ENCODE data around the gene LRP1B. TPM values are rescaled to one million over a fixed set of nuclear protein-coding genes. Genes with fewer than 3 reads are reported as not detected.

Gene LRP1B
- total RNA-seq, 2 donors from 2014 or later, result 0.52 to 3.0 TPM

DNA sequence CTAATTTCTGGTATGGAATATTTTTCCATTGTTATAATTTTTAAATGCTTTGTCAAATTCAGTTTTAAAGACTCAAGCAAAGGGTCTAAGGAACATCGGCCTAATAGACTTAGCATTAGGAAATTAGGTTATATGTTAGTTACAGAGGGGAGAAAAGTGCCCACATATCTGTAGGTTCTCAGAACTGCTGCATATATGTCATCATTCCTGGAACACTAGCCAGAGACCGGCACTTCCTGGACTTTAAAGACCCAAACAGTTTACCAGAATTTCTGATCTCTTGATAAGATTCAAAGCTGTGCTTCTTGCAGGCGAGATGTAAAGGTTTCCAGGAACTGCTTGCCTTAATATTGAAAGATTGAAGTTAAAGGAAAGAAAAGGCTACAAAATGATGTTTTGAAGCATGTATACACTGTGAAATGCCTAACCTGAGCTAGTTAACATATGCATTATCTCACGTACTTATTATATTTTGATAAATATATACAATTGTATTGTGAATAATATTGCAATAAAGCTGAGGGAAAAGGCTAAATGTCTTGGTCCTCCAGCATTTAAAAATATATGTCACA lies 993.6 kb downstream of the LRP1B start:
- WGBS, 2 donors, result 58 to 68% methylated on average over 4 of the region's 4 CpGs
- ATAC-seq (no peak), DNase-seq (no peak)
- H3K9me3 ChIP-seq, result no peaks in the 10 kb centered on the region
- H3K36me3 ChIP-seq (replicated peaks in 1 of 2; ENCODE audit: insufficient read depth in 1 of 2, low read depth in 2 of 2), result no peaks in the 10 kb centered on the region
- H3K4me1 ChIP-seq, result no peaks in the 10 kb centered on the region
- intact Hi-C loops (cut with DNase I), result no loop called here
- H3K4me3 ChIP-seq, result no peak overlapping the region
- no peak for TF ChIP-seq POLR2A (IDR thresholded peaks at IDR 0.05)
- TF ChIP-seq, protein P1, sequence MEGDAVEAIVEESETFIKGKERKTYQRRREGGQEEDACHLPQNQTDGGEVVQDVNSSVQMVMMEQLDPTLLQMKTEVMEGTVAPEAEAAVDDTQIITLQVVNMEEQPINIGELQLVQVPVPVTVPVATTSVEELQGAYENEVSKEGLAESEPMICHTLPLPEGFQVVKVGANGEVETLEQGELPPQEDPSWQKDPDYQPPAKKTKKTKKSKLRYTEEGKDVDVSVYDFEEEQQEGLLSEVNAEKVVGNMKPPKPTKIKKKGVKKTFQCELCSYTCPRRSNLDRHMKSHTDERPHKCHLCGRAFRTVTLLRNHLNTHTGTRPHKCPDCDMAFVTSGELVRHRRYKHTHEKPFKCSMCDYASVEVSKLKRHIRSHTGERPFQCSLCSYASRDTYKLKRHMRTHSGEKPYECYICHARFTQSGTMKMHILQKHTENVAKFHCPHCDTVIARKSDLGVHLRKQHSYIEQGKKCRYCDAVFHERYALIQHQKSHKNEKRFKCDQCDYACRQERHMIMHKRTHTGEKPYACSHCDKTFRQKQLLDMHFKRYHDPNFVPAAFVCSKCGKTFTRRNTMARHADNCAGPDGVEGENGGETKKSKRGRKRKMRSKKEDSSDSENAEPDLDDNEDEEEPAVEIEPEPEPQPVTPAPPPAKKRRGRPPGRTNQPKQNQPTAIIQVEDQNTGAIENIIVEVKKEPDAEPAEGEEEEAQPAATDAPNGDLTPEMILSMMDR (IDR thresholded peaks at IDR 0.05), result no peak
- no peaks in the 10 kb centered on the region for H3K27me3 ChIP-seq
- no peak overlapping the region for H3K27ac ChIP-seq

DNA sequence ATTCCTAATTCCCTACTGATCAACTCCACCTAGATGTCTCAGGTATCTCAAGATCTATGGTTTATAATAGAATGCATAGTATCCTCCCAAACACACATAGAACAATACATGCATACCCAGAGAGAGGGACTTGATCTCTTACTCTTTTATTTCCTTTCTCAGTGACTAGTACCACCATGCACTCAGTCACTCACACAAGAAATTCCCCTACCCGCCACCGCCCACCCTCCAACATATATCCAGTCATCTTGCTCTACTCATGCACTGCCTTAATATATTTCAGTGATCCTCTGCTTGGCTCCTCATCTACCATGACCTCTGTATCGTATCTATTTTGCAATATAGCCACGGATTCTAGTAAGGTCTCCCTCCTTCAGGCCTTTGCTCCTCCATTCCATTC lies 996.9 kb downstream of the LRP1B start:
- DNase-seq (no peak), ATAC-seq (no peak)
- intact Hi-C loops (cut with DNase I), result no loop called here
- Histone ChIP-seq H3K27ac (no peak overlapping the region), H3K9me3 (no peaks in the 10 kb centered on the region), H3K4me3 (no peak overlapping the region), H3K36me3 (replicated peaks in 1 of 2; ENCODE audit: insufficient read depth in 1 of 2, low read depth in 2 of 2) (no peaks in the 10 kb centered on the region), H3K27me3 (no peaks in the 10 kb centered on the region), H3K4me1 (no peaks in the 10 kb centered on the region)
- TF ChIP-seq, protein P1 (IDR thresholded peaks at IDR 0.05), result no peak
- no peak for TF ChIP-seq POLR2A (IDR thresholded peaks at IDR 0.05)
- WGBS, 2 donors, result 57 to 79% methylated on average over 4 of the region's 4 CpGs

- Histone ChIP-seq H3K4me1 (no peaks in the 10 kb centered on the region), H3K9me3 (no peaks in the 10 kb centered on the region), H3K4me3 (no peak overlapping the region), H3K27me3 (no peaks in the 10 kb centered on the region), H3K36me3 (replicated peaks in 1 of 2; ENCODE audit: insufficient read depth in 1 of 2, low read depth in 2 of 2) (no peaks in the 10 kb centered on the region), H3K27ac (no peak overlapping the region)
- TF ChIP-seq, protein P1 (IDR thresholded peaks at IDR 0.05), result no peak
- TF ChIP-seq POLR2A (IDR thresholded peaks at IDR 0.05), result no peak
- ATAC-seq, result no peak
- intact Hi-C loops (cut with DNase I), result no loop called here
- WGBS, 2 donors, result 28 to 29% methylated on average over 2 of the region's 2 CpGs
- no peak for DNase-seq
Measured at GRCh38 chr2:141125432-141125831, 1005.4 kb downstream of the LRP1B start.

GRCh38 chr2:141118836-141119235 lies 1012.0 kb downstream of the LRP1B start:
- 57 to 60% methylated on average over 4 of the region's 4 CpGs for WGBS, 2 donors
- no peaks in the 10 kb centered on the region for H3K27me3 ChIP-seq
- no peak for ATAC-seq
- TF ChIP-seq POLR2A (IDR thresholded peaks at IDR 0.05), result no peak
- TF ChIP-seq, protein P1 (IDR thresholded peaks at IDR 0.05), result no peak
- no peaks in the 10 kb centered on the region for H3K9me3 ChIP-seq
- H3K4me1 ChIP-seq, result no peaks in the 10 kb centered on the region
- intact Hi-C loops (cut with DNase I), result no loop called here
- H3K27ac ChIP-seq, result no peak overlapping the region
- no peak for DNase-seq
- no peaks in the 10 kb centered on the region for H3K36me3 ChIP-seq (replicated peaks in 1 of 2; ENCODE audit: insufficient read depth in 1 of 2, low read depth in 2 of 2)
- H3K4me3 ChIP-seq, result no peak overlapping the region

DNA sequence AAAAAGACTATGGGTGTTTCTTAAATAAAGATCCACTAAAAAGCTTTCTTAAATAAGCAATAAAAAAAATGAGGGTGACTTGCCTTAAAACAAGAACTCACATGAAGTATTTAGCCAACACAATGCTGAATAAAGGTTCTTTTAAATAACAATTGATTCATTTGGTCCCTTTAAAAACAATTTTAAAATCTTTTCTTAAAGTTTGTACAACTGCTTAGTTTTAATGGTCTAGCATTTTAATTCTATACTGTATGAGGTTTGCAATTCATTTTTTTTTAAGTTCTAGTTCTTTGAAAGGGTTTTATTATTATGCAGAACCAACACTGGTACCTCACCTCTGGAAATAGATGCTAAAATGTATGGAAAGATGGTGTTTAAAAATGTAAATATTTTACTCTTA lies 1017.5 kb downstream of the LRP1B start:
- Histone ChIP-seq H3K4me3 (no peak overlapping the region), H3K4me1 (no peaks in the 10 kb centered on the region), H3K36me3 (replicated peaks in 1 of 2; ENCODE audit: insufficient read depth in 1 of 2, low read depth in 2 of 2) (no peaks in the 10 kb centered on the region), H3K27ac (no peak overlapping the region), H3K27me3 (no peaks in the 10 kb centered on the region), H3K9me3 (no peaks in the 10 kb centered on the region)
- no peak for DNase-seq
- ATAC-seq, result no peak
- intact Hi-C loops (cut with DNase I), result no loop called here
- TF ChIP-seq POLR2A (IDR thresholded peaks at IDR 0.05), result no peak
- TF ChIP-seq, protein P1 (IDR thresholded peaks at IDR 0.05), result no peak
